PFSK-1 (cell line): ENCODE data around the gene ZDHHC1.

Experiments used
- FOXP2 ChIP-seq: optimal IDR thresholded peaks from 2 replicates; pipeline ENCODE3; 2011; ENCODE audit warnings: borderline replicate concordance, control low read depth, inconsistent platforms; ENCODE audit not compliant: insufficient read depth; ENCODE audit errors: extremely low read length, extremely low read depth
- POLR2AphosphoS5 ChIP-seq: IDR thresholded peaks from 2 replicates; pipeline ENCODE4 v1.6.1; 2012; ENCODE audit warnings: low read depth, mild to moderate bottlenecking, control low read depth, low read length, moderate library complexity
- SIN3A ChIP-seq: IDR thresholded peaks from 2 replicates; pipeline ENCODE4 v1.6.1; 2012; ENCODE audit warnings: mild to moderate bottlenecking, low read length, moderate library complexity, borderline replicate concordance; ENCODE audit not compliant: insufficient read depth
- TAF1 ChIP-seq: IDR thresholded peaks from 2 replicates; pipeline ENCODE4 v1.6.1; 2012; ENCODE audit warnings: low read length, control low read depth, borderline replicate concordance; ENCODE audit not compliant: insufficient read depth
- TF ChIP-seq, protein P1 (sequence below), 2 experiments: IDR thresholded peaks; 2 replicates each; pipeline versions ENCODE4 v1.6.1 to v1.8.0; 2011 to 2012; ENCODE audit warnings: low read depth in 2 of 2, low read length in 2 of 2, control low read depth in 1 of 2, inconsistent platforms in 1 of 2, mild to moderate bottlenecking in 1 of 2, moderate library complexity in 1 of 2; ENCODE audit not compliant: insufficient read depth in 1 of 2

DNA sequence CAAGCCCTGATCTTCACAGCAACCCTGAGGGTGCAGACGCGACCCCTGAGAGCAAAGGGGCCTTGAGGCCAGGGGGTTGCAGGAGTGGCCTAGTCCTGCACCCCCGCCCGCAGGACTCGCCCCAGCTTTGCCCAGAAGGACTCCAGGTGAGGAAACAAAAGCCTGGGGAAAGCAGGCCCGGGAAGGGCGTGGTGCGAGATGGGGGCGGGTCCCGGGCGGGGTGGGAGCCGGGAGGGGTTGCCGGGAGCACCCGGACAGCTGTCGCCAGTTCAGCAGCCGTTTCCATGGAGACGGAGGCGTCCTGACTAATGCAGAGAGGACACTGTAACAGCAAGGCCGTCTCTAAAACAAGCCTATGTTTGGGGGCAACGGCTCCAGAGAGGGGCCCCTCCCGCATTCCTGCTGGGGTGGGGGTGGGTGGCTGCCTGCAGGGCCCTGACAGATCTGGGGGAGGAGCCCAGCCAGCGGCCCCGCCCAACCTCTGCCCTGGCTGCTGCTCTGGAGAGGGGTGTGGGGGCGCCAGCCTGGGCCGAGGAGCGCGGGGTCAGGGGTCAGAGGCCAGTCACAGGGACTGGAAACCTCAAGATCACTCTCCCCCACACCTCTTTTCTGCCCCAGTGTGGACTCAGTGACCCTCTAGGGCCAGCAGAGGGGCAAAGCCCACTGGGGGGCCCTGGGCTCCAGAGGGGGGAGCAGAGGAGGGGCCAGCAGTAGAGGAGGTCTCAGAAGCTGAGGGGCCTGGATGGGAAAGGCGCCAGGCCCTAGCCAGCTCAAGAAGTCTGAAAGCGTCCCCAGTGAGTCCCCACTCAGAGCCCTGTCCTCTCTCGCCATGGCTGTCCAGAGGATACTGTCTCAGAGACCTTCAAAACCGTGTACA lies 19.9 kb downstream of the ZDHHC1 start:
- TF ChIP-seq, protein P1, sequence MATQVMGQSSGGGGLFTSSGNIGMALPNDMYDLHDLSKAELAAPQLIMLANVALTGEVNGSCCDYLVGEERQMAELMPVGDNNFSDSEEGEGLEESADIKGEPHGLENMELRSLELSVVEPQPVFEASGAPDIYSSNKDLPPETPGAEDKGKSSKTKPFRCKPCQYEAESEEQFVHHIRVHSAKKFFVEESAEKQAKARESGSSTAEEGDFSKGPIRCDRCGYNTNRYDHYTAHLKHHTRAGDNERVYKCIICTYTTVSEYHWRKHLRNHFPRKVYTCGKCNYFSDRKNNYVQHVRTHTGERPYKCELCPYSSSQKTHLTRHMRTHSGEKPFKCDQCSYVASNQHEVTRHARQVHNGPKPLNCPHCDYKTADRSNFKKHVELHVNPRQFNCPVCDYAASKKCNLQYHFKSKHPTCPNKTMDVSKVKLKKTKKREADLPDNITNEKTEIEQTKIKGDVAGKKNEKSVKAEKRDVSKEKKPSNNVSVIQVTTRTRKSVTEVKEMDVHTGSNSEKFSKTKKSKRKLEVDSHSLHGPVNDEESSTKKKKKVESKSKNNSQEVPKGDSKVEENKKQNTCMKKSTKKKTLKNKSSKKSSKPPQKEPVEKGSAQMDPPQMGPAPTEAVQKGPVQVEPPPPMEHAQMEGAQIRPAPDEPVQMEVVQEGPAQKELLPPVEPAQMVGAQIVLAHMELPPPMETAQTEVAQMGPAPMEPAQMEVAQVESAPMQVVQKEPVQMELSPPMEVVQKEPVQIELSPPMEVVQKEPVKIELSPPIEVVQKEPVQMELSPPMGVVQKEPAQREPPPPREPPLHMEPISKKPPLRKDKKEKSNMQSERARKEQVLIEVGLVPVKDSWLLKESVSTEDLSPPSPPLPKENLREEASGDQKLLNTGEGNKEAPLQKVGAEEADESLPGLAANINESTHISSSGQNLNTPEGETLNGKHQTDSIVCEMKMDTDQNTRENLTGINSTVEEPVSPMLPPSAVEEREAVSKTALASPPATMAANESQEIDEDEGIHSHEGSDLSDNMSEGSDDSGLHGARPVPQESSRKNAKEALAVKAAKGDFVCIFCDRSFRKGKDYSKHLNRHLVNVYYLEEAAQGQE (IDR thresholded peaks at IDR 0.05; ENCODE audit: insufficient read depth in 1 of 2, low read depth in 2 of 2, low read length in 2 of 2) = no peak
- TF ChIP-seq POLR2AphosphoS5 = no peak
- no peak for TF ChIP-seq TAF1
- no peak for TF ChIP-seq SIN3A
- no peak for TF ChIP-seq FOXP2
